HG03457 (cell line): Measurements from ENCODE around the gene LAMB3.

Experiments used
- ATAC-seq: cut with Tn5 transposase; IDR thresholded peaks from one replicate; pipeline ENCODE4 v1.9.1; 2021; ENCODE audit warnings: moderate number of reproducible peaks; ENCODE audit not compliant: unreplicated experiment

LAMB3 gene

GRCh38 chr1:209618756-209619420, 33.3 kb downstream of the LAMB3 start:
- no peak for ATAC-seq

DNA sequence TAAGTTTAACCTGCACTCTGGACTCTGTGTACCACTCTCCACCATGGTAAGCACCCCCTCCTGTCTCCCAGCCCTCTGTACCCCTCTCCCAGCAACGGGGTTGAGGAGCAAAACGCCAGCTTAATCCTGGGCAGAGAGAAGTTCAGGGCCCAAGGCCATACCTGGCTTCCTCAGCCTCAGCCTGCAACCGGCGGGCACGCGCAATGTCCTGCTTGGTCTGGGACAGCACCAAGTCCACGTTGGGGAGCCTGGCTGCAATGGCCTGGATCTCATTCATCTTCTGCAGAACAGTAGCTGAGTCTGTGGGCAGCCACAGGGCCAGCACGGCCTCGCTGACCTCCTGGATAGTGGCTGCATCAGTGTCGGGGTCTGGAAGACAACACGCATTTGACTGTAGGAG, 33.9 kb downstream of the LAMB3 start:
- ATAC-seq = no peak

DNA sequence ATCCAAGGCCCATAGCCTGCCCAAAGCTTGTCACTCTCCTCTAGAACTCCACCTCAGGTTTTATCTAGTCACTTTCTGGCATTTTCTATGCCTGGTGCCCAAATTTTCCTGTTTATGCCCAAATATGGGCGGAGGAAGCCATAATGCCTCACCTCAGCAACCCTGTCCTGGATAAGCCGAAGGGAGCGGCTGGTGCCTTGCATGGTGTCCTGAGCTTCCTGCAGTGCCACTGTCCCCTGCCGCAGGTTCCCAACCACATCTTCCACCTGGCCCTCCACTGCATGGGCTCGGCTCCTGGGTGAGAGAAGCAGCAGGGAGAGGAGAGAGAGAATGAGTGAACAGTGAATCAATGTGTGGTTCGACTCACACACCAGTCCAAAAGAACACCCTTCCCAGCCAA, 34.5 kb downstream of the LAMB3 start:
- no peak for ATAC-seq

DNA sequence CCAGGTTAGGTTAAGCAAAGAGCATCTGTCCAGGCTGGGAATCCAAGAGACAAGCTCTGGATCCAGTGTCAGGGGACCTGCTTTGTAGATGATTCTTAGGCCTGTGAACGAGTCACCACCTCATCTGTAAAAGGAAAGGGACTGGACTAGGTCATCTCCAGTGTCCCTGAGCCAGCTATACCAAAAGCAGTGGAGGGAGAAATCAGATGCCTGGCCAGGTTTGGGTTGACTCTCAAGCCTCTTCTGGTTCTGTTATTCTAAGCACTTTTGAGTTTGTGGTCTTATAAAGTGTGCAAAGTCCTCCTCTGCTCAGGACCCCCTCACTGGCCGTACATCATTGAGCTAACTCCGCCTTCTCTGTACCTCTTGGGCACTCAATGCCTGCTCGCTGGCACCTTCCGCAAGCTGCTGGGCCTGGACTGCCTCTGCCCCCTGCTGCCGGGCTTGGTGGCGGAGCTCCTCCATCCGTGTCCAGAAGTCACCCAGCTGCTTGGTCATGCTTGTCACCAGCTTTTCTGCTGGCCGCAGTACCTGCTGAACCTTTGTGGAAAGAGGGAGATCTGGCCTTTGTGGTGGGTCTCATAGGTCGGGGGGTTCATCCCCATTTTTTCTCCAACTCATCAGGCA, 35.1 kb downstream of the LAMB3 start:
- no peak for ATAC-seq

- ATAC-seq = no peak
Observed at GRCh38 chr1:209616366-209617046, 35.7 kb downstream of the LAMB3 start.

DNA sequence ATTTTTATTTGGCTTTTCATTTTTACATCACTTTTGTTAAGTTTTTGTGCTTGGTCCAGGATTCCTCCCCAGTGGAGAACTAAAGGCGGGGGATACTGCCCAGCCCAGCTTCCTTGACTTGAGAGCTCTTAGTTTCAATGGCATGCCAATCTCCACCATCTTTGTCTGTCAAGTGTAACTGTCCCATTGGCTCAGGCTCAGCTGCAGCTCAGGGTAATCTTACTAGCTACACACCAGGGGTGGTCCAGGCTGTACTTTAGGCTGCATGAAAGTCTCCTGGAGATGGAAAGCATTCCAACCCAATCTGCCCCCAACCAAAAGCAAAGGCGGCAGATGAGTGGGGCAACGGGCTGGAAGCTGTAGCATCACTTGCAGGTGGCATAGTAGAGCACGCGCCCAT, 37.3 kb downstream of the LAMB3 start:
- ATAC-seq = no peak

DNA sequence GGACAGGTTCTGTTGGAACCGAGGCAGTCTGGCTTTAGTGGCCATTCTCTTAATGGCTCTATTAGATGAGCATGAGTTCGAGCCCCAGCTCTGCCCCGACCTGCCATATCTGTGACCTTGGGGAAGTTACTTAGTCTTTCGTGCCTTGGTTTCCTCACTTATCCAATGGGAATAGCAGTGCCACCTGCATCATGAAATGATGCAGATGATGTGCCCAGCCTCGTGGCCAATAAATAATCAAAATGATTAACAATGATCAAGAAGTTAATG, 38.1 kb downstream of the LAMB3 start:
- no peak for ATAC-seq

GRCh38 chr1:209613400-209614150, 38.6 kb downstream of the LAMB3 start:
- ATAC-seq = no peak

DNA sequence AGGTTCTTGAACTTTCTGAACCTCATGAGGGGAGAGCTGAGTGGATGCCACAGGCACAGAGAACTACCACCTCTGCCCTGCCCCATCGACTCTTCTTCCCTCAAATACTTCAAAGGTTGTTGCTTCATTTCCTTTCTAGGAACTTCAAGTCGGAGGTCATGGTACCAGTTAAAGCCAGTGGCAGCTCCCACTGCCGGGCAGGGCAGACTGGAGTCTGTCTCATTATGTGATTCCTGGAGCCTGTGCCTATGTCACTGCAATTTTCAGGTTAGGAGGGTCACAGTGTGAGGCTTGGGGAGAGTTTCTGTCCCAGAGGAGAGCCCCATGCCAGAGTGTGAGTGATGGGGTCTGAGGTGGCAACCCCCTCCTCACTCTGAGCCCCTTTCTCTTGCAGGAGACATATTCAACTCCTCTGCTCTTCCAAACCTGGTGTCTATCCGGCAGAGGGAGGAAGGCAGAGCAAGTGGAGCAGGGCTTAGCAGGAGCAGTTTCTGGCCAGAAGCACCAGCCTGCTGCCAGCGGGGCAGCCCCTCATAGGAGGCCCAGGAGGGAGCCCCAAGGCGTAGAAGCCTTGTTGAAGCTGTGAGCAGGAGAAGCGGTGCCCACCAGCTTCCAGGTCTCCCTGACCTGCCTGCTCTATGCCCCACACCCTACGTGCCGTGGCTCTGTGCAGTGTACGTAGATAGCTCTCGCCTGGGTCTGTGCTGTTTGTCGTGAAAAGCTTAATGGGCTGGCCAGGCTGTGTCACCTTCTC, 39.4 kb downstream of the LAMB3 start:
- no peak for ATAC-seq

GRCh38 chr1:209611771-209612570, 40.3 kb downstream of the LAMB3 start:
- no peak for ATAC-seq

DNA sequence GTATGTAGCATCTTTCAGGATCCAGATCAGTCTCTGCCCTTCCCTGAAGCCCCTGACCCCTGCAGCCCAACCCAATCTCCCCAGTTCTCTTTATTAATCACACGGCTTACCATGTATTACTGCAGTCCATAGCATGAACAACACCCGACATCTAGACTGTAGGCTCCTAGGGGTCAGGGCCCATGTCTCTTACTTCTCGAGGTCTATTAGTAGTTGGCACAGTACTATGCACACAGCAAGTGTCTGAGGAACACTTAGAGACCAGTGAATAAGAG, 41.7 kb downstream of the LAMB3 start:
- no peak for ATAC-seq

DNA sequence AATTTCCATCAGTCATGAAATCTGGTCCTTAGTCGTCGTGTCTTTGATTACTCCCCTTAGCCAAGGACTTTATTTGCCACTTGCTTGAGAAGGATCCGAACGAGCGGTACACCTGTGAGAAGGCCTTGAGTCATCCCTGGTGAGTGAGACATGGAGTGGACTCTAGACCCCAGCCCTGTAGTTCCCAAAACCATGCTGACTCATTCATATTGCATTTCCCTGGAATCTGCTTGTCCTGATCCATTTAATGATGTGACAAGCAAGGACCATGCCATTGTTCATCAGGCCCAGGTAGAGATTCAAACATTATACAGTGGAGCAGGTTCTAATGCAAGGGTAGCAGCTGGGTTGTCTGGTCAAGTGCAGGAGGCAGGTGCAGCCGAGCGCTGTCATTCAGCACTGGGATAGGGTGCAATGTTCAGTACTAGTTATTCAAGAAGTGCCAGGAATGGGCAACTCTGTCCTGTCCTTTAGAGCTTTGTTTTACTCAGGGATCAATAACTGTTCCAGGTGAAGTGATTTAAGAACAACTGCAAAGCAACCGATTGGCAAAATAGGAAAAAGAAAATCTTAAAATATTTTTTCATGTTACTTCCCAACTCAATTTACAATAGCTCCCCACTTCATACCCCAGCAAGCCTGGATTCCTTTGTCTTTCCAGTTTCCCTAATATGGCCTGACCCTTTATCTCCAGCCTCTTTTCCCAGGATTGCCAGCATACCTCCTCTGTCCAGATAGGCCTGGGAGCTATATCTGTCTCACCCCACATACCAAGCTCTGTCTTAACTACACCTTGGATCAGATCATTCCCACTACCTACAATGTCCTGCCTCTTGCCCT, 42.2 kb downstream of the LAMB3 start:
- no peak for ATAC-seq

DNA sequence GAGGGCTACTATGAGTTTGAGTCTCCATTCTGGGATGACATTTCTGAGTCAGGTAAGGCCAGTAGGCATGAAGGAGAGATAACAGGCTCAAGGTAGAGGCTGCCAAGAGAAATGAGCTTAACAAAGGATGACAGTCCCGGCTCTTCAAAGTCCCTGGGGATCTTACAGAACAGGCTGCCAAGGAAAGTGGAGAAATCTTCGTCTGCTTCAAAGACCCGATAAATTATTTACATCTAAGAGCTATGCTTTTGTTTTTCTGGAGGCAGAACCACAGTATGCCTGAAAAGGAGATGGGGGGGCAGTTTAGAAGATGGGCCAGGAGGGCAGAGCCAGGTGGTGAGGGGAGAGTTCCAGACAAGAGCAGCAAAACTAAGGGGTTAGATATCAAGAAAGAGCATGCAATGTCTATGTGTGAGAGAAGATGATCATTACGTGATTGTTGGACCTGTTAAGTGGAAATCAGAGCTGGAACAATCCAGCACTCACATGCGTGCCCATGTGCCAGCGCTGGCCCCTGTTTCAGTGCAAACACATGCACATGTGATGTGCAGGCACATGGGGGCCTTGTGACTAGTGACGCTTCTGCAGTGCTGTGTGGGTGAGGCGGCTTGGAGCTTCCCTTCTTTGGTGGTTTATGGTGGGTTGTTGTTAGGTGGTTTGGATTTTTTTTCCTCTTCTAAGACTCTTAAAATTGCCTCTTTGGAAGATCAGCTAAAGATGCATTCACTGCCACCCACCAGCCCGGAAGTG, 43.0 kb downstream of the LAMB3 start:
- no peak for ATAC-seq

GRCh38 chr1:209607795-209608178, 44.4 kb downstream of the LAMB3 start:
- ATAC-seq = peak; percentile 9

DNA sequence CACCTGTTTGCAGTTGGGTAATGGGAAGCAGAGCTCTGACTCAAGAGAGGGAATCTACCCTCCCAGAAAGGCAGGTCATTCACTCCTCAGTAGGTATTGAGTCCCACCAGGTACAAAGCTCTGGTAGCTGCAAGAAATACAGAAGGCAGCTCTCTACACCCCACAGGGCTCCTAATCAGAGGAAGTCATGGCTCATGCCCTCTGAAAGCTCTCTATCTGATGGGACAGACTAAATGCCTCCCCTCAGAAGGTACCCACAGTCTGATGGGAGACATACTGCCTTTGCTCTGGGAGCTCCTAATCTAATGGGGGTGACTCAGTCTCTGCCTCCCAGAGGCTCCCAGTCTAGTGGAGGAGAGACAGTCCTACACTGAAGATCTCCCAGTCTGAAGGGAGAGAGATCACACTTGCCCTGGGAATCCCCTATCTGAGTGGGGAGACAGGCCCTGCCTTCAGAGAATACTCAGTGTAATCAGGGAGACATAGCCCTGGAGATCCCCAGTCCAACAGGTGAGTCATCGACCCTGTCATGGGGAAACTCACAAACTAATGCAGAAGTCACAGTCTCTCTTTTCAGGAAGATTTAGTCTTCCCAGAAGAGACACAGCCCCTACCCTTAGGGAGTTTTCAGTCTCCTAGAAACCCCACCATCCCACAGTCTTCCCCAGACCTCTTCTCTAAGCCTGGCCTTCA, 45.0 kb downstream of the LAMB3 start:
- ATAC-seq = peak; percentile 92

GRCh38 chr1:209603877-209604276, 48.3 kb downstream of the LAMB3 start:
- no peak for ATAC-seq

GRCh38 chr1:209601809-209602657, 50.2 kb downstream of the LAMB3 start:
- no peak for ATAC-seq

DNA sequence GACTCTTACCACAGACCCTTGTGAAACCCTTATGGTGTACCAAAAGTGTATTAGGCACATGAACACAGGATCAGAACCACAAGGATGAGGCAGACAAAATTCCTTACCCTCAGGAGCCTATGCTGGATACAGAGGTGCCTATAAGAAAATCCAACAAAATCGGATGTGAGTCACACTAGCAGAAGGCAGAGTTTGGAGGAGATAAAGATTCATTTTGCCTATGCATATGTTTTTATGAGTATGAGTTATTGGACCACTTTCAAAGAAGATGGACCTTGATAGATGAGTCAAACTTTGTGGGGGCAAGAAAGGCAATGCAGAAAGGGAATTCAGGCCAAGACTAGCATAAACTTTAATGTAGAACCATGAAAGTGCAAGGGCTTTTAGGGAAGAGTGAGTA, 51.7 kb downstream of the LAMB3 start:
- ATAC-seq = no peak
